Lower leg skin (tissue), 3 donors: ENCODE data around the gene RABL6.

Source experiments
- CTCF ChIP-seq, 3 donors: fragments of 450-650 bp; IDR thresholded peaks; one replicate each; pipeline ENCODE4 v1.5.1; 2016; ENCODE audit warnings: antibody characterized with exemption in 3 of 3, mild to moderate bottlenecking in 3 of 3, moderate library complexity in 2 of 3
- POLR2A ChIP-seq, 2 donors: fragments of 450-650 bp; IDR thresholded peaks; one replicate each; pipeline ENCODE4 v1.6.1; 2016 to 2017; ENCODE audit warnings: antibody characterized with exemption in 2 of 2, mild to moderate bottlenecking in 1 of 2, moderate library complexity in 1 of 2

GRCh38 chr9:136880651-136881050 lies 72.9 kb downstream of the RABL6 start:
- no peak for TF ChIP-seq CTCF (IDR thresholded peaks at IDR 0.05)
- TF ChIP-seq POLR2A (IDR thresholded peaks at IDR 0.05), result no peak
